ENCODE data around the gene NCOA5.

NCOA5 gene

DNA sequence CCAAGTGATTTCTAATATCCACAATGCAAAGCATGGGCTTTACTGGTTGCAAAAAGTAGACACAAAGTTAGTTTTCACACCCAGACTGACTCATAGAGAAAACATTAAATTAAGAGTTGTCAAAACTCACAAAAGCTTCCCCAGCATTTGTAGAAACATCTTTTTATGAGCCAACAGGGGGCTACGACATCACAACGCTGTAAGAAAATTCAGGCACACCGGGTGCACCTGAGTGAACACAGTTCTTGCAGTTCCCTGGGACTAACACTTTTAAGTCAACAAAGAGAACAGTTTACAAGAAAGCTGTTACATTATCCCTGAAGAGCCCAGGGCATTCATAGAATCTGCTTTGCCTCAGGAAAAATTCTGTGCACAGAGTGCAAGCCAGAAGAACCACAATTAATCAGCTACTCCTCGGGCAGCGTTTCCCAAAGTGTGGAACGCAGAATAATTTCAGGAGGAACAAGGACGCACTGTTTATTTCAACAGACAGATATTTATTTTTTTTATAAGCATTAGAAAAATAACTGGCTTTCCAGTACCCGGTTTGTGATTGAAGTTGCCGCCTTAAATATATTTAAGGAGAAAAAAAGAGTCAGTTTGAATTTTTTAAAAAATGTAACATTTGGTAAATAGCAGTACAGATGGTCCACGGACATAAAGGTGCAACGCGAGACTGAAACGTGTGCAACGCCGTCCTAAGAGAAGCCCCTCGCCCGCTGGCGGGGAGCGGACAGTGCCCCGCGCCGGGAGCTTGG lies 1.2 kb downstream of the NCOA5 start:
- peak; percentile 12 for DNase-seq

DNA sequence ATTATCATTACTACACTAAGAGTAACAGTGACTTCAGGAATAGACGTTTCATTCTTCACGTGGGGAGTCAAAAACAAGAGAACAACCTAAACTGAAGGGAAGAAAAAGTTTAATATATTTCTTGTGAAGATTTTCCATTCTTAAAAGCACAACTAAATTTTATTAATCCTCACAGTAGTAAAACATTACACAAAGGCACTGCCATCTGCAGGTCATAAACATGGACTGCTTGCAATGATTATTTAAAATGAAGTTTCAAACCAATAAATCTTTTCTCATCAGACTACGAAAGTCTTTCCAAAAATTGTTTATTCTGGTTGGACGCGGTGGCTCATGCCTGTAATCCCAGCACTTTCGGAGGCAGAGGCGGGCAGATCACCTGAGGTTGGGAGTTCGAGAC lies 2.6 kb downstream of the NCOA5 start:
- peak; percentile 33 for DNase-seq

- DNase-seq, result no peak
Observed at GRCh38 chr20:46085179-46085851, 4.4 kb downstream of the NCOA5 start.

- DNase-seq, result no peak
Observed at GRCh38 chr20:46084805-46085178, 5.0 kb downstream of the NCOA5 start.

- DNase-seq, result no peak
Observed at GRCh38 chr20:46083531-46084061, 6.2 kb downstream of the NCOA5 start.

- no peak for DNase-seq
Observed at GRCh38 chr20:46083101-46083500, 6.7 kb downstream of the NCOA5 start.

DNA sequence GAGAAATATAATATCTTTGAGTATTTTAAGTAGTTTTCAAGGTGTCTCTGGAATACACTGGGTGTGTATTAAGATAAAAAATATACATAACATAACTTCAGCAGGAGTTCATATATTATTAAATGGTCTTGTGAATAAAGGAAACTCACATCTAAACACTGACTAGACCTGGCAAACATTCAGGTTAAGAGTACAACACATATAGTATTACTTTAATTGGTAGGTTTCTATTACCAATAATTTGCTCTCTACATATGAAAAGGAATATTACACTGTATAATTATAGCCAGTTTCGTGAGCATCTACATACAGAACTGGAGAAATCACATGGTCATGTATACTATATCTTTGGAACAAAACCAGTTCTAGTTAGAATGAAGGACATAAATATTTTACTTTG lies 8.7 kb downstream of the NCOA5 start:
- no peak for DNase-seq

DNA sequence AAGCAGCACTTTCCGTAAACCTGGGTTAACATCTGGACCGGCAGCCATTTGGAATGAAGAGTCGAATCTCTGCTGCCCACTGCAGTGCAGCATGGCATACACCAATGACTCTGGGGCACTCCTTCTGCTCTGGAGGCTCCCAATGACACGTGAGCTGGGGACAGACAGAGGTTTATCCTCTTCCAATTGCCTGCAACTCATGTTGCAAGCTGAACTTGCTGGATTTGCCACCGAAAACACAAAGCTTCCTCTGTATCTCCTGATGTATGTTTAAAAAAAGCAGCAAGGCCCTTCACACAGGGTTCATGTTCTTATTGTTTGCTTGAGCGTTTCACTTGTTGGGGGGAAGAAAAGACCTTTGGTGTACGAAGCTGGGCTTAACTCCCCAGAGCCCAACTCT lies 10.8 kb downstream of the NCOA5 start:
- no peak for DNase-seq

DNA sequence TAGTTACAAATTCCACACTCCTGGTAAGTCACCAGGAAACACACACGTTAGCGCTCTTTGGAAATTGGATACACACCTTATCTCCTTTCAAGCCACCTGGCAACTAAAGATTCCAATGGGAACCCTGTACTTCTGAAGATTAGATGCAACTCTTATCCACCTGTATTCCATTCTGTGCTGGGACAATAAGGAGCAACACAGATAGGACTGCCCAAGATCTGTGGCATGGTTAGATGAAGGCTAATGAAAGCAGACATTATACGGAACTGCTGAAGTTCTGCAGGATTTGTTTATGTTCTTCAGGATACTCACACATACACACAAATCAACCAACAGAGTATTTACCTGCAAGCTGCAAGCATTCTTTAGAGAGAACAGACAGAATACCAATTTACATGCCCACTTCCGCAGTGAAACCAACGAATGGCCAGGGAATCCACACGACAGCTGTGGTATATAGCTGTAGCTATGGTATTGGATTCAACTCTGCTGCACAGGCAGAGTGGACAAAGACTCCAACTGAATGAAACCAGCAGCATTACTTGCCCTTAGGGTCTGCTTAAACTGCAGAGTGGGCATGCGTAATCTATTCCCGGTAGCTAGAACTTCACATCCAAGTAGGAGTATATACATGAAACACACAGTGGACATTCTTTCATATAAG lies 12.0 kb downstream of the NCOA5 start:
- DNase-seq, result no peak

DNA sequence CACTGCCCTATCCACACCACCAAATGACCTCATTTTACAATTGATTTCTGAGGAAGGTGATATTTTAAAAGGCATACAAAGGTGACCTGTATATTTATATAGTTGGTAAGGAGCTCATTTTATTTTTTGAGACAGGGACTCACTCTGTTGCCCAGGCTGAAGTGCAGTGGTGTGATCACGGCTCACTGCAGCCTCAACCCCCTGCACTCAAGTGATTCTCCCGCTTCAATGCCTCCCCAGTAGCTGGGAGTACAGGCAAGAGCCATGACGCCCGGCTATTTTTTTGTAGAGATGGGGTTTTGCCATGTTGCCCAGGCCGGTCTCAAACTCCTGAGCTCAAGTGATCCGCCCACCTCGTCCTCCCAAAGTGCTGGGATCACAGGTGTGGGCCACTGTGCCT lies 13.0 kb downstream of the NCOA5 start:
- no peak for DNase-seq

DNA sequence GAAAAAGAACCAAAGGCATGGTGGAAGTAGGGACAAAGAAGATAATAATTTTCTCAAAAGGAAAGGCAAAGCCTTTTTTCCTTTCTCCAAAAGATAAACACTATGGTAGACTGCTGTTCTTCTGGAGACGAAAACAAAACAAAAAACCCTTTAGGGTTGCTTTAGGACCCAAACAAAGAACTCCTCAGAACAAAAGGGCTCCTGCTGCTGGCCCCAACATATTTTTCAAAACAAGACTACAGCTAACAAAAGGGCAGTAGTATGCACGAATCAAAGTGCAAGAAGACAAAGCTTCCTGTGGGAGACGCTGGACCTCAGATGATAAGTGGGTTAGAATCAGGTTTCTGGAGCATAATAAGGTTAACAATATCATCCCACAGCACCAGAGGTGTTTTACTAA lies 15.8 kb downstream of the NCOA5 start:
- DNase-seq, result no peak

DNA sequence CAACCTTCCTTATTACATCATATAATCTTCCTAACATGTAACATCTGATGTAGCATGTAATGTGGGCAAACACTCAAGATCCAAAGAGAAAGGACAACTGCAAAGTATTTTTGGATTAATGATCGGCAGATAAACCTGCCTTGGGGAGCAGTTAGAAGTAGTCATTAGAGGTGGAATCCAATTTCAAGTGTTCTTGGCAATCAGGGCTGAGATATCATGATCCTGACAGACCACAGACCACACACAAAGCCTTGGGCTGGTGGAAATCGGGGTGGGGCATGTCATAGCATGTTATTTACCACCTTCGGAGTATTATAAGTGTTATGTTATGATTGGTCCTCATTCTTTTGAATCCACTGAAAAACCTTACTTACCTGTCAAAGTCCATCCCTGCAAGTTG lies 16.3 kb downstream of the NCOA5 start:
- no peak for DNase-seq

- DNase-seq, result no peak
Observed at GRCh38 chr20:46073024-46073423, 16.7 kb downstream of the NCOA5 start.

GRCh38 chr20:46071573-46071972 lies 18.2 kb downstream of the NCOA5 start:
- DNase-seq, result no peak

DNA sequence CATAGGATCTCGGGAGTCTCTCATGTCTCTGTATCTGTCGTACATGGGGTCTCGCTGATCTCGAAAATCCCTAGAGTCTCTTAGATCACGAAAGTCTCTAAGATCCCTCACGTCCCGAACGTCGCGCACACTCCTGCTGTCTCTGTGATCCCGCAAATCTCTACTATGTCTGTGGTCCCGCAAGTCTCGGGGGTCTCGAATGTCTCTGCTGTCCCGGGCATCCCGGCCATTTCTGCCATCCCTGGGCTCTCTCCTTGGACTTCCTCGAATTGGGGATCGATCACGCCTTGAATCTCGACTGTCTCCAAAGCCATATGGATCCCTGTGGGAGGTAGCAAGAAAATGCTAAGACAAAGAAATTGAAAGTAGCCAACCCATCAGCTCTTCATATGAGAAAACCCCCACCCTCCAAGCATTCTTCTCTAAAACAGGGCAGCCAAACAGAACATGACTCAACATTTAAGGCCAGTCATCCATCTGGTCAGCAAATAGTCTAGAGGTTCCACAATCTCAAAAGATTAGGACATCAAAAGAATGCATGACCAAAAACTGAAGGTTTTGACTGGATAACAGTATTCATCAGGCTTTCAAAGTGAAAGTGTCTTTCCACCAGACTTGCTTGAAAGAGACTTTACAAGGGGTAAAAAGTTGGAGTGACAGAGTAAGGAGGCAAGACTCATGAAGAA lies 19.4 kb downstream of the NCOA5 start:
- DNase-seq, result peak; percentile 84

GRCh38 chr20:46065691-46066090 lies 24.1 kb downstream of the NCOA5 start:
- DNase-seq, result no peak

- no peak for DNase-seq
Observed at GRCh38 chr20:46065006-46065405, 24.8 kb downstream of the NCOA5 start.

GRCh38 chr20:46063652-46064054 lies 26.1 kb downstream of the NCOA5 start:
- no peak for DNase-seq

GRCh38 chr20:46063151-46063550 lies 26.6 kb downstream of the NCOA5 start:
- no peak for DNase-seq

GRCh38 chr20:46062621-46063020 lies 27.1 kb downstream of the NCOA5 start:
- DNase-seq, result no peak

DNA sequence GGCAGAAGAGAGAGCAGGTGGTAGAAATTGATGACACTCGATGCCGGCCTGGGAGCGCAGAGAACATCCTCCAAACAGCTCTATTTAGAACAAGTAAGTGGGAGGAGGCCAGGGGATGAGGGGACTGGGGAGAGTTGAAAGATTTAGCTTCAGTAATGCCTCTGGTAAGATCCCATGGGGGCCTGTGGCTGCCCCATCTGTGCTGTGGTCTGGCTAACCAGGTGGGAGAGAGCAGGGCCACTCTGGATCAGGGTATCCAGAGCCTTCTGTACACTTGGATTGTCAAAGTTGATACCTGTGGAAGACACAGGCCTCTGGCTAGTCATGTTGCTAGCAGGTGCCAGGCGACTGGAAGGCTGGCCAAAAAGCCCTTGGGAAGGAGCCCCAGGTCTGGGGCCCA lies 27.6 kb downstream of the NCOA5 start:
- DNase-seq, result no peak

DNA sequence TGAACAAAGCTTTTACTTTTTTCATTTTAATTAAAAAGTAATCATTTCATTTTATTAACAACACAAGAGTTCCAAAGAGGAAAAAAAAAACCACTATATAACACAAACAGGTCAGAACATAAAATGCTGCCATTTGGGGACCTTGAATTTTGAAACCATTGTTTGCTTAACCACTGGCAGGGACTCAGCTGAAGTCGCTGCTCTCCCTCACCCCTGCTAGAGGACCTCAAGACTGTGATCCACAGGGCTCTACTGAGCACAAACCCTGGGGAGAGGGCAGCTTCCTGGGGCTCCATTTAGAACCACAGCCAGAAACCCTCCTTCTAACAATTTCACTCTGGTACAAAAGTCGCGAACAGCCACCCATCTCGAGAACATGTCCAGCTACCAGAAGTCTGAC lies 28.8 kb downstream of the NCOA5 start:
- no peak for DNase-seq

GRCh38 chr20:46060301-46060881 lies 29.4 kb downstream of the NCOA5 start:
- peak; percentile 80 for DNase-seq
